Gastrocnemius medialis (tissue), 4 donors: ENCODE results near the gene CSGALNACT2. TPM values are rescaled to one million over a fixed set of nuclear protein-coding genes. Genes with fewer than 3 reads are reported as not detected.
"Not testable (repeated sequence)": the region's sequence is repeated elsewhere in the genome, so short reads cannot be mapped to it uniquely, and the experiment has no call there.

Experiments
- ATAC-seq, 2 donors: fragments of 150-250 bp; one replicate each; pipeline ENCODE4 v1.9.1; 2016
- DNase-seq, 2 donors: peaks; one replicate each; pipeline ENCODE4 v3.0.0-alpha.2; 2019
- H3K27ac ChIP-seq, 4 donors: fragments of 200-600 bp; sonication (generic); 1 replicate in 1 of 4; 2 replicates in 3 of 4; pipeline ENCODE4 v1.5.1; 2016 to 2018; ENCODE audit warnings: mild to moderate bottlenecking in 2 of 4, moderate library complexity in 1 of 4
- H3K27me3 ChIP-seq, 3 donors: fragments of 200-600 bp; sonication (generic) in 2 of 3; 1 replicate in 1 of 3; 2 replicates in 2 of 3; pipeline versions ENCODE4 v1.5.1 to v1.6.0; 2016 to 2019; ENCODE audit warnings: mild to moderate bottlenecking in 1 of 3, moderate library complexity in 1 of 3
- H3K36me3 ChIP-seq, 2 donors: fragments of 200-600 bp; sonication (generic) in 1 of 2; one replicate each; pipeline ENCODE4 v1.5.1; 2017 to 2018
- H3K4me1 ChIP-seq, 2 donors: fragments of 200-600 bp; sonication (generic) in 1 of 2; one replicate each; pipeline ENCODE4 v1.5.1; 2016 to 2017; ENCODE audit warnings: mild to moderate bottlenecking in 2 of 2
- H3K4me3 ChIP-seq, 4 donors: fragments of 200-600 bp; sonication (generic) in 3 of 4; 1 replicate in 1 of 4; 2 replicates in 3 of 4; pipeline ENCODE4 v1.5.1; 2016 to 2019; ENCODE audit warnings: mild to moderate bottlenecking in 2 of 4
- H3K9me3 ChIP-seq, 3 donors: fragments of 200-600 bp; sonication (generic) in 2 of 3; 1 replicate in 1 of 3; 2 replicates in 2 of 3; pipeline ENCODE4 v1.5.1; 2016 to 2019
- POLR2A ChIP-seq, 2 donors: fragments of 450-650 bp; IDR thresholded peaks; one replicate each; pipeline ENCODE4 v1.6.1; 2017; ENCODE audit warnings: antibody characterized with exemption in 2 of 2, mild to moderate bottlenecking in 2 of 2, moderate library complexity in 2 of 2
- in situ Hi-C, 4 donors: fragments of 200-750 bp; cut with MboI; loops; one replicate each; pipeline versions ENCODE4 v1.15.0 to v1.8.0; 2017; ENCODE audit warnings: low sequenced_read_pairs in 4 of 4
- intact Hi-C: fragments of 100-400 bp; cut with DNase I; formaldehyde crosslinking; loops from one replicate; pipeline ENCODE4 v1.15.1; 2023; ENCODE audit warnings: low total_unique reads
- total RNA-seq, 4 donors: library from RNA; depleted of rRNA; stranded (reverse); fragments of >200 nt; gene quantifications; one replicate each; pipeline versions ENCODE4 v1.1.0 to v1.2.3, GENCODE V29; 2016
- TF ChIP-seq, protein P1 (sequence below), 5 experiments: fragments of 450-650 bp in 3 of 5; fragments of 200-600 bp in 2 of 5; sonication (generic) in 2 of 5; IDR thresholded peaks in 4 of 5; conservative IDR thresholded peaks in 1 of 5; 1 replicate in 4 of 5; 2 replicates in 1 of 5; pipeline ENCODE4 v1.5.1; 2016 to 2019; ENCODE audit warnings: antibody characterized with exemption in 5 of 5, mild to moderate bottlenecking in 3 of 5, moderate library complexity in 3 of 5

Gene CSGALNACT2
- total RNA-seq, 4 donors from 2014 or later = 12.3 to 17.3 (median 14.1) TPM

DNA sequence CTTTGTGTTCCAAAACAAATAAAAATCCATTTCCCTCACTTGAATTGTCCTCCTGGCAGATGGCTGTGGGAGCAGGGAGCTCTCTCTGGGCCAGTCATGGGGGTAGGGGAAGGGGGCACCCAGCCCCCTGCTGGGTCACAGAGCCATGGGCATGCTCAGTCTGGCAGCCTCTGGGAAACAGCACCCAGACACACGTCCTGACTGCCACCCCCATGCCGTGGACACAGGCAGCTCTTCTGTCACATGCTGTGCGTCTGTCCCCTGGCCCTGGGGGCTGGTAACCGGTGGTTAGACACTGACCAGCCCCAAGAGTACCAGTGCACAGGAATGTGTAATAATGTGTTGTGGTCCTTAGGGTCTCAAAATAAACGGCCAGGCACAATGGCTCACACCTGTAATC lies 81.6 kb downstream of the CSGALNACT2 start:
- Histone ChIP-seq H3K27ac (no peak overlapping the region), H3K36me3 (no peaks in the 10 kb centered on the region), H3K4me1 (no peaks in the 10 kb centered on the region), H3K9me3 (no peaks in the 10 kb centered on the region), H3K4me3 (no peak overlapping the region), H3K27me3 (no peaks in the 10 kb centered on the region)
- in situ Hi-C loops = no loop called here
- ATAC-seq (no peak), DNase-seq (no peak)
- no peak for TF ChIP-seq POLR2A (IDR thresholded peaks at IDR 0.05)
- TF ChIP-seq, protein P1, sequence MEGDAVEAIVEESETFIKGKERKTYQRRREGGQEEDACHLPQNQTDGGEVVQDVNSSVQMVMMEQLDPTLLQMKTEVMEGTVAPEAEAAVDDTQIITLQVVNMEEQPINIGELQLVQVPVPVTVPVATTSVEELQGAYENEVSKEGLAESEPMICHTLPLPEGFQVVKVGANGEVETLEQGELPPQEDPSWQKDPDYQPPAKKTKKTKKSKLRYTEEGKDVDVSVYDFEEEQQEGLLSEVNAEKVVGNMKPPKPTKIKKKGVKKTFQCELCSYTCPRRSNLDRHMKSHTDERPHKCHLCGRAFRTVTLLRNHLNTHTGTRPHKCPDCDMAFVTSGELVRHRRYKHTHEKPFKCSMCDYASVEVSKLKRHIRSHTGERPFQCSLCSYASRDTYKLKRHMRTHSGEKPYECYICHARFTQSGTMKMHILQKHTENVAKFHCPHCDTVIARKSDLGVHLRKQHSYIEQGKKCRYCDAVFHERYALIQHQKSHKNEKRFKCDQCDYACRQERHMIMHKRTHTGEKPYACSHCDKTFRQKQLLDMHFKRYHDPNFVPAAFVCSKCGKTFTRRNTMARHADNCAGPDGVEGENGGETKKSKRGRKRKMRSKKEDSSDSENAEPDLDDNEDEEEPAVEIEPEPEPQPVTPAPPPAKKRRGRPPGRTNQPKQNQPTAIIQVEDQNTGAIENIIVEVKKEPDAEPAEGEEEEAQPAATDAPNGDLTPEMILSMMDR (IDR thresholded peaks at IDR 0.05 in 4 of 5, conservative IDR thresholded peaks at IDR 0.05 in 1 of 5) = no peak
- intact Hi-C loops = no loop called here

DNA sequence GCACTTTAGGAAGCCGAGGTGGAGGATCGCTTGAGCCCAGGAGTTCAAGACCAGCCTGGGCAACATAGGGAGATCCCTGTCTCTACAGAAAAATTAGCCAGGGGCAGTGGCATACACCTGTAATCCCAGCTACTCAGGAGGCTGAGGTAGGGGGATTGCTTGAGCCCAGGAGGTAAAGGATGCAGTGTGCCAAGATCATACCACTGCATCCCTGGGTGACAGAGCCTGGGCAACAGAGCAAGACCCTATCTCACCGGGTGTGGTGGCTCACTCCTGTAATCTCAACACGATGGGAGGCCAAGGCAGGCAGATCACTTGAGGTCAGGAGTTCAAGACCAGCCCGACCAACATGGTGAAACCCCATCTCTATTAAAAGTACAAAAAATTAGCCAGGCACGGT lies 82.0 kb downstream of the CSGALNACT2 start:
- intact Hi-C loops, DNase-seq, H3K27me3 ChIP-seq, ATAC-seq, H3K27ac ChIP-seq, H3K9me3 ChIP-seq, H3K36me3 ChIP-seq, H3K4me1 ChIP-seq, in situ Hi-C loops, H3K4me3 ChIP-seq: not testable (repeated sequence)

DNA sequence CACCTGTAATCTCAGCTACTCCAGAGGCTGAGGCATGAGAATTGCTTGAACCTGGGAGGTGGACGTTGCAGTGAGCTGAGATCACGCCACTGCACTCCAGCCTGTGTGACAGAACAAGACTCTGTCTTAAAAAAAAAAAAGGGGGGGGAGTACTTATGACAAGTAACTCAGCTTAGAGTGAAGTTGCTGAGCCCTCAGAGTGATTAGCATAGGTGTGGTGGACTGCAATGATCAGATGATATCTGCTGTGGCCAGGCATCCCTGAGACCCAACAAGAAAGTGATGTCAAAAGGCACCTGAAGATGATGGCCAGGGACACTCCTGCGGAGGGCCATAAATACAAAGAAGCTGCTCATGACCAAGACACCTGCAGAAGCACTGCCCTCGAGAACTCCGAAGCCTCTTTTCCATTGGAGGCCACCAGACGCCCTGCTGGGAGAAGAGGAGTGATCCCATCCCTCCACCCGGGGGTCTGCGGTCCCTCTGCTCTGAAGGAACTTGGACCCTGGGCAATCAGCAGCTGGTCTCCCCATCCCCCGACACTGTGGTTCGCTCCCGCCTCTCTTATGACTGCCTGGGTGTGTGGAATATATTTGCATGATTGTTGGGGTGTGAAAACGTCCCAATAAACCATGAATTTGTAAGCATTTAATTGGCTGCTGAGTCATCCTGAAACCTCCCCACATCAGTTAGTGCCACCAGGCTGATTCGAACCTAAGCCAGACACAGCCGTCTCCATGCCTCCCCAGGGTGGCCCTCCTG lies 82.6 kb downstream of the CSGALNACT2 start:
- intact Hi-C loops = no loop called here
- in situ Hi-C loops = no loop called here
- Histone ChIP-seq H3K27me3 (no peaks in the 10 kb centered on the region), H3K4me1 (no peaks in the 10 kb centered on the region), H3K36me3 (no peaks in the 10 kb centered on the region), H3K4me3 (no peak overlapping the region), H3K27ac (no peak overlapping the region), H3K9me3 (no peaks in the 10 kb centered on the region)
- DNase-seq (no peak), ATAC-seq (no peak)
- TF ChIP-seq POLR2A (IDR thresholded peaks at IDR 0.05) = no peak
- TF ChIP-seq, protein P1 (IDR thresholded peaks at IDR 0.05 in 4 of 5, conservative IDR thresholded peaks at IDR 0.05 in 1 of 5) = no peak

DNA sequence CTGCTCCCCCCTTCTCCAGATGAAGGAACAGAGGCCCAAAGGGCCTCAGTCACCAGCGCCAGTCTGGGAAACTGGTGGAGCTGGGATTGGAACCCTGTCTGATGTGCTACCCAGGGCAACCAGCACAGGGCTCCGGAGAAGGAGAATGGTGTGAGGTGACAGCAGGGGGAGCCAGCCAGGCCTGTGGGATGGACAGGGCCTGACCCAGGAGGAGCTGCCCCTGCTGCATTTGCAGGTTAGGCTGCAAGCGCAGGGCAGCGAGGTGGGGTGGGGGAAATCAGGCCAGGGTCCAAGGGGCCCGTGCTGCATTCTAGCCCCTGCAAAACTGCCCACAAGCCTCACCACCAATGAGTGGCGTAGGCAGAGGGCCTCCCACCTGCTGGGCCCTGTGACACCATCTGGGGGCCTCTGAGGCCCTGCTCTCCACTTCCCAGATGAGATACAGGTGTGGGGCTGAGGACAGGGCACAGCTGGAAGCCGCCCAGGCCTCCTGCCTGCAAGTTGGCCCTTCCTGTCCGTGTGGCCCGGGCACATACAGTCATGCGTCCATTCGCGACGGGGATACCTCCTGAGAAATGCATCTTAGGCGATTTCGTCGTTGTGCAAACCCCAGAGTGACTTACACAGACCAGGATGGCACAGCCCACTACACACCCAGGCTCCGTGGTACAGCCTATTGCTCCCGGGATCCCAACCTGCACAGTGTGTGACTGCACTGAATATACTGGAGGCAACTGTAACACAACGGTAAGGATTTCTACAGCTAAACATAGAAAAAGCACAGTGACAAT lies 83.4 kb downstream of the CSGALNACT2 start:
- Histone ChIP-seq H3K27me3 (no peaks in the 10 kb centered on the region), H3K9me3 (no peaks in the 10 kb centered on the region), H3K4me1 (no peaks in the 10 kb centered on the region), H3K36me3 (no peaks in the 10 kb centered on the region), H3K27ac (no peak overlapping the region), H3K4me3 (no peak overlapping the region)
- intact Hi-C loops (no loop called here), in situ Hi-C loops (no loop called here)
- DNase-seq = no peak
- no peak for ATAC-seq
- TF ChIP-seq, protein P1 (IDR thresholded peaks at IDR 0.05 in 4 of 5, conservative IDR thresholded peaks at IDR 0.05 in 1 of 5) = no peak
- TF ChIP-seq POLR2A (IDR thresholded peaks at IDR 0.05) = no peak

DNA sequence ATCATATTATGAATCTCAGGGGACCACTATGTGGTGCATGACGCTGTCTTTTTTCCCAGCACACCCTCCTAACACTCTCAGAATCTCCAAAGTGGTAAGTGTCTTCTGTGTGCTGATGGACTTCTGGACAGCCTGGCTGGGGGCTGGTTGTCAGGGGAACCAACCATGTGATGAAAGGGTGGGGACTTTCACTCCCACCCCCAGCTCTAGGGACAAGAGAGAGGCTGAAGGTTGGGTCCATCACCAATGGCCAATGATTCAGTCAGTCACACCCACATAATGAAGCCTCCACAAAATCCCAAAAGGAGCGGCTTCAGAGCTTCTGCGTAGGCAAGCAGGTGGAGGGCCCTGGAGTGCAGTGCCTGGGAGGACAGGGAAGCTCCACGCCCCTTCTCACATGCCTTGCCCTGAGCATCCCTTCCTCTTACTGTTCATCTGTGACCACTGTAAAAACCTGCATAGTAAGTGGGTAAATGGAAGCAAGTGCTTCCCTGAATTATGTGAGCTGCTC lies 84.0 kb downstream of the CSGALNACT2 start:
- Histone ChIP-seq H3K9me3 (no peaks in the 10 kb centered on the region), H3K36me3 (no peaks in the 10 kb centered on the region), H3K4me1 (no peaks in the 10 kb centered on the region), H3K27me3 (no peaks in the 10 kb centered on the region), H3K4me3 (no peak overlapping the region), H3K27ac (no peak overlapping the region)
- no peak for TF ChIP-seq POLR2A (IDR thresholded peaks at IDR 0.05)
- TF ChIP-seq, protein P1 (IDR thresholded peaks at IDR 0.05 in 4 of 5, conservative IDR thresholded peaks at IDR 0.05 in 1 of 5) = no peak
- DNase-seq (no peak), ATAC-seq (no peak)
- in situ Hi-C loops = no loop called here
- intact Hi-C loops = no loop called here
